Suprapubic skin (tissue), 4 donors: ENCODE data around the gene LRRN4CL.

Source experiments
- CTCF ChIP-seq, 2 donors: fragments of 200-600 bp in 1 of 2; fragments of 450-650 bp in 1 of 2; sonication (generic) in 1 of 2; IDR thresholded peaks; one replicate each; pipeline ENCODE4 v1.5.1; 2016 to 2019; ENCODE audit warnings: antibody characterized with exemption in 2 of 2, mild to moderate bottlenecking in 1 of 2, moderate library complexity in 1 of 2
- EP300 ChIP-seq: sonication (generic); formaldehyde crosslinking; IDR thresholded peaks from one replicate; pipeline ENCODE4 v1.6.1; 2017; ENCODE audit warnings: antibody characterized with exemption
- POLR2A ChIP-seq, 2 donors: fragments of 450-650 bp; IDR thresholded peaks; one replicate each; pipeline ENCODE4 v1.6.1; 2017; ENCODE audit warnings: antibody characterized with exemption in 2 of 2, mild to moderate bottlenecking in 2 of 2, moderate library complexity in 2 of 2
- POLR2AphosphoS5 ChIP-seq, 3 donors: sonication (generic); formaldehyde crosslinking; IDR thresholded peaks; one replicate each; pipeline ENCODE4 v1.6.1; 2017; ENCODE audit warnings: antibody characterized with exemption in 3 of 3

- no peak for TF ChIP-seq CTCF (IDR thresholded peaks at IDR 0.05)
- TF ChIP-seq POLR2A (IDR thresholded peaks at IDR 0.05): no peak
- TF ChIP-seq POLR2AphosphoS5 (IDR thresholded peaks at IDR 0.05): no peak
- TF ChIP-seq EP300: no peak
These were observed 21.9 kb downstream of the LRRN4CL start for GRCh38 chr11:62667460-62667859.
